Activated naive CD8-positive, alpha-beta T cell treated with anti-CD3 and anti-CD28 coated beads for 36 hours (primary cell): ENCODE data around the gene SLC2A14. TPM values are rescaled to one million over a fixed set of nuclear protein-coding genes. Genes with fewer than 3 reads are reported as not detected.
"Not testable (repeated sequence)": the region's sequence is repeated elsewhere in the genome, so short reads cannot be mapped to it uniquely, and the experiment has no call there.

ENCODE experiments used
- DNase-seq: peaks from one replicate; pipeline ENCODE4 v3.0.0; 2021
- H3K27ac Mint-ChIP-seq: one replicate; pipeline ENCODE4 v1.8.0; 2022; ENCODE audit warnings: mild to moderate bottlenecking, moderate library complexity, mixed read lengths
- H3K27me3 Mint-ChIP-seq: one replicate; pipeline ENCODE4 v1.8.0; 2022; ENCODE audit warnings: mild to moderate bottlenecking, mixed read lengths
- H3K36me3 Mint-ChIP-seq: one replicate; pipeline ENCODE4 v1.8.0; 2021; ENCODE audit warnings: mild to moderate bottlenecking, mixed read lengths
- H3K4me1 Mint-ChIP-seq: one replicate; pipeline ENCODE4 v1.8.0; 2021; ENCODE audit warnings: mixed read lengths
- H3K4me3 Mint-ChIP-seq: one replicate; pipeline ENCODE4 v1.8.0; 2022; ENCODE audit warnings: mild to moderate bottlenecking, moderate library complexity, mixed read lengths
- H3K9me3 Mint-ChIP-seq: one replicate; pipeline ENCODE4 v1.8.0; 2022; ENCODE audit warnings: mixed read lengths
- total RNA-seq, 2 experiments: library from RNA; stranded (reverse); gene quantifications; one replicate each; pipeline ENCODE4 v1.2.3, GENCODE V29; 2021

SLC2A14 gene
- total RNA-seq, 2 experiments from 2014 or later = 0.08 TPM; not detected in 1

GRCh38 chr12:7892186-7892980 lies 19.7 kb upstream of the SLC2A14 start:
- DNase-seq = no peak
- Mint-ChIP-seq H3K27me3 (no peaks in the 10 kb centered on the region), H3K4me1 (no peaks in the 10 kb centered on the region), H3K4me3 (no peak overlapping the region), H3K36me3 (no peaks in the 10 kb centered on the region), H3K27ac (no peak overlapping the region), H3K9me3 (no peaks in the 10 kb centered on the region)

DNA sequence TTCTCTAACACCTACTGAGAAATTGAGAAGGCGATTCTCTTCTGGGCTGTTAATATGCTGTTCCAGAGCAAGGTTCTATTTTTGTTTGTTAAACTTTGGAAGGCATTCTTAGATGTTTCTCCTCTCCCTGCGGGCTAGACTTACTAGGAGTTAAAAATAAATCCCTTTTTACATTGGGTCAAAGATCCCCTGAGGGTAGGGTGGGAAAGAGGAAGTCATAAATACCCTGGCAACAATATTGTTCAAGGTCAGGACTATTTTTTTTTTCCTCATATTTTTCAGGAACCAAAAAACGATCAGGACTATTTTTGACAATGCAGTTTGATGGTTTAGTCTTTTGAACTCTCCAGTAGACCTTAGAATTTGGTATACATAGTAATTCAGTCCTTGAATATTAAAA lies 12.0 kb upstream of the SLC2A14 start:
- Mint-ChIP-seq H3K9me3 (no peaks in the 10 kb centered on the region), H3K27ac (no peak overlapping the region), H3K36me3 (no peaks in the 10 kb centered on the region), H3K27me3 (no peaks in the 10 kb centered on the region), H3K4me1 (no peaks in the 10 kb centered on the region), H3K4me3 (no peak overlapping the region)
- no peak for DNase-seq

GRCh38 chr12:7881736-7882120 lies 9.0 kb upstream of the SLC2A14 start:
- H3K27me3 Mint-ChIP-seq, DNase-seq, H3K36me3 Mint-ChIP-seq, H3K4me1 Mint-ChIP-seq, H3K27ac Mint-ChIP-seq, H3K9me3 Mint-ChIP-seq, H3K4me3 Mint-ChIP-seq: not testable (repeated sequence)

GRCh38 chr12:7880952-7881735 lies 8.4 kb upstream of the SLC2A14 start:
- H3K4me3 Mint-ChIP-seq, H3K27ac Mint-ChIP-seq: not testable (repeated sequence)

GRCh38 chr12:7879246-7879645 lies 6.5 kb upstream of the SLC2A14 start:
- Mint-ChIP-seq H3K4me3 (no peak overlapping the region), H3K36me3 (no peaks in the 10 kb centered on the region), H3K27ac (no peak overlapping the region), H3K27me3 (peaks cover 1% of the 10 kb centered on the region), H3K9me3 (no peaks in the 10 kb centered on the region), H3K4me1 (no peaks in the 10 kb centered on the region)
- no peak for DNase-seq

More at GRCh38 chr12:7880952-7881735, 8.4 kb upstream of the SLC2A14 start:
- not testable (repeated sequence) for H3K36me3 Mint-ChIP-seq, H3K27me3 Mint-ChIP-seq, DNase-seq, H3K4me1 Mint-ChIP-seq, H3K9me3 Mint-ChIP-seq

- no peak overlapping the region for H3K4me3 Mint-ChIP-seq
- no peak for DNase-seq
- no peaks in the 10 kb centered on the region for H3K4me1 Mint-ChIP-seq
- H3K36me3 Mint-ChIP-seq = no peaks in the 10 kb centered on the region
- no peak overlapping the region for H3K27ac Mint-ChIP-seq
- H3K9me3 Mint-ChIP-seq = no peaks in the 10 kb centered on the region
- peaks cover 20% of the 10 kb centered on the region for H3K27me3 Mint-ChIP-seq
Measured at GRCh38 chr12:7877420-7877819, 4.7 kb upstream of the SLC2A14 start.

GRCh38 chr12:7870335-7870734 lies 2.4 kb downstream of the SLC2A14 start:
- Mint-ChIP-seq H3K9me3 (no peaks in the 10 kb centered on the region), H3K4me3 (no peak overlapping the region), H3K36me3 (no peaks in the 10 kb centered on the region), H3K4me1 (peaks cover 2% of the 10 kb centered on the region), H3K27ac (no peak overlapping the region), H3K27me3 (peaks cover 47% of the 10 kb centered on the region)
- DNase-seq = no peak

- no peak overlapping the region for H3K4me3 Mint-ChIP-seq
- H3K27me3 Mint-ChIP-seq = peaks cover 45% of the 10 kb centered on the region
- DNase-seq = no peak
- peaks cover 2% of the 10 kb centered on the region for H3K4me1 Mint-ChIP-seq
- no peak overlapping the region for H3K27ac Mint-ChIP-seq
- no peaks in the 10 kb centered on the region for H3K36me3 Mint-ChIP-seq
- no peaks in the 10 kb centered on the region for H3K9me3 Mint-ChIP-seq
Measured at GRCh38 chr12:7869137-7869536, 3.6 kb downstream of the SLC2A14 start.

DNA sequence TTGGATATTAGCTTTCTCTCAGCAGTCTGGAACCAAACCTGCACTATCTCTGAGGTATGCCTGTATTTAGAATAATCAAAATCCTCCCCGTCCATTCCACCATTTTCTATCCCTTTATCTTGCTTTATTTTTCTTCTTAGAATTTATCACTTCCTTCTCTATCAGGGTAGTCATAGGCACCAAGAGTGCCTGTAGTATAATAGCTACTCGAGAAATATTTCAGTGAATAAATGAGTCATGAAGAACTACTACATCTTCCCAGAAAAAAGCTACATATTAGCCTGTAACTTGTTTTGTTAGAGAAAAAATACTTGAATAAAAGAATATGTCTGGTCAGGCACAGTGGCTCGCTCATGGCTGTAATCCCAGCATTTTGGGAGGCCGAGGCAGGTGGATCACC lies 4.3 kb downstream of the SLC2A14 start:
- Mint-ChIP-seq H3K27ac (no peak overlapping the region), H3K4me3 (no peak overlapping the region), H3K36me3 (no peaks in the 10 kb centered on the region), H3K9me3 (no peaks in the 10 kb centered on the region), H3K27me3 (peaks cover 37% of the 10 kb centered on the region), H3K4me1 (peaks cover 2% of the 10 kb centered on the region)
- no peak for DNase-seq

DNA sequence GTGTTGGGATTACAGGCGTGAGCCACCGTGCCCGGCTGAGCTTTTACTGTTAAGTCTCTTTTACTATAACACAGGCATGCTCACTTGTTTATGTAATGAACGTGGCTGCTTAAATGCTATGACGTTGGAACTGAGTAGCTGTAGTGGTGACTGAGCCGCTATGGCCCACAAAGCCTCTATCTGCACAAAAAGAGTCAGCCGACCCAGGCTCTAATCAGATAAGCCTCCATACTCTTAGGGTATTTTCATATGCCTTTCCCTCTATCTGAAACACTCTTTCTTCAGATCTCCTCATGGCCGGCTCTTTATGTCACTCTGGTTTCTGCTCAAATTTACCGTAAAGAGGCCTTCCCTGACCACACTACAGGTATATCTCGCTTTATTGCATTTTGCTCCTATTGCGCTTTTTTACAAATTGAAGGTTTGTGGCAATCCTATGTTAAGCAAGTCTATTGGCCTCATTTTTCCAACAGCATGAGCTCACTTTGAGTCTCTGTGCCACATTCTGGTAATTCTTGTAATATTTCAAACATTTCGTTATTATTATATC lies 8.0 kb downstream of the SLC2A14 start:
- Mint-ChIP-seq H3K4me1 (peaks cover 16% of the 10 kb centered on the region), H3K9me3 (no peaks in the 10 kb centered on the region), H3K27me3 (peaks cover 1% of the 10 kb centered on the region), H3K4me3 (no peak overlapping the region), H3K36me3 (peaks cover 3% of the 10 kb centered on the region), H3K27ac (no peak overlapping the region)
- no peak for DNase-seq

DNA sequence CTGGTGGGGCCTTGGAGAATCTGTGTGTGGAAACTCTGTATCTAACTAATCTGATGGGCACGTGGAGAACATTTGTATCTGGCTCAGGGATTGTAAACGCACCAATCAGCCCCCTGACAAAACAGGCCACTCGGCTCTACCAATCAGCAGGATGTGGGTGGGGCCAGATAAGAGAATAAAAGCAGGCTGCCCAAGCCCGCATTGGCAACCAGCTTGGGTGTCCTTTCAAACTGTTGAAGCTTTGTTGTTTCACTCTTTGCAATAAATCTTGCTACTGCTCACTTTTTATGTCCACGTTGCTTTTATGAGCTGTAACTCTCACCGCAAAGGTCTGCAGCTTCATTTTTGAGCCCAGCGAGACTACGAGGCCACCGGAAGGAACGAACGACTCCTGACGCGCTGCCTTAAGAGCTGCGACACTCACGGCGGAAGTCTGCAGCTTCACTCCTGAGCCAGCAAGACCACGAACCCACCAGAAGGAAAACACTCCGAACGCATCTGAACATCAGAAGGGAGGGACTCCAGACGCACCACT lies 9.8 kb downstream of the SLC2A14 start:
- DNase-seq = peak; percentile 20
- H3K27me3 Mint-ChIP-seq, H3K9me3 Mint-ChIP-seq, H3K36me3 Mint-ChIP-seq: not testable (repeated sequence)
- H3K4me3 Mint-ChIP-seq = peak overlapping the region; percentile 23
- peaks cover 20% of the 10 kb centered on the region for H3K4me1 Mint-ChIP-seq
- H3K27ac Mint-ChIP-seq = peak overlapping the region; percentile 59

DNA sequence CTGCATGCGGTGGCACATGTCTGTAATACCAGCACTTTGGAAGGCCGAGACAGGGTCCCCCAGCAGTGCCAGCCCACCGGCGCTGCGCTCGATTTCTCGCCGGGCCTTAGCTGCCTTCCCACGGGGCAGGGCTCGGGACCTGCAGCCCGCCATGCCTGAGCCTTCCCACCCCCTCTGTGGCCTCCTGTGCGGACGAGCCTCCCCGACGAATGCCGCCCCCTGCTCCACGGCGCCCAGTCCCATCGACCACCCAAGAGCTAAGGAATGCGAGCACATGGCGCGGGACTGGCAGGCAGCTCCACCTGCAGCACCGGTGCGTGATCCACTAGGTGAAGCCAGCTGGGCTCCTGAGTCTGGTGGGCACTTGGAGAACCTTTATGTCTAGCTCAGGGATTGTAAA lies 10.4 kb downstream of the SLC2A14 start:
- not testable (repeated sequence) for H3K9me3 Mint-ChIP-seq, H3K4me3 Mint-ChIP-seq, H3K36me3 Mint-ChIP-seq, H3K27ac Mint-ChIP-seq, DNase-seq, H3K27me3 Mint-ChIP-seq
- H3K4me1 Mint-ChIP-seq = peaks cover 20% of the 10 kb centered on the region

DNA sequence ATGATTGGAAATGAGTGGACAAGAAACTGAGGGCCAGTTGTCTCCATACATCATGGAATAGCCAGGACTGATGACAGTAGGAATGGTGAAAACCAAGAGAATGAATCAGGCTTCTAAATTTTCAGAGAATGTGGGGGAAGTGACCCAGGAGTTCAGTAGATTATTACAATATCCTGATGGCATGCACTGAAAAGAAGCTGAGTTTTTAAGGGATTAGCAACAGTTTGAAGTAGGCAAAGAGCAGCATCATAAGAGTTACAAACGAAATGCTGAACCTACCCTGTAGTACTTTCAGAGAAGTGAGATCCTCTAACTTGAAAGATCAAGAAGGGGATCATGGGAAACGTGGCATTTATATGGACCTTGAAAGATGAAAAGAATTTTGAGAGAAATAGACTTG lies 13.2 kb downstream of the SLC2A14 start:
- H3K4me3 Mint-ChIP-seq = no peak overlapping the region
- peaks cover 3% of the 10 kb centered on the region for H3K36me3 Mint-ChIP-seq
- DNase-seq = no peak
- H3K4me1 Mint-ChIP-seq = peaks cover 18% of the 10 kb centered on the region
- no peak overlapping the region for H3K27ac Mint-ChIP-seq
- H3K9me3 Mint-ChIP-seq = no peaks in the 10 kb centered on the region
- no peaks in the 10 kb centered on the region for H3K27me3 Mint-ChIP-seq

DNA sequence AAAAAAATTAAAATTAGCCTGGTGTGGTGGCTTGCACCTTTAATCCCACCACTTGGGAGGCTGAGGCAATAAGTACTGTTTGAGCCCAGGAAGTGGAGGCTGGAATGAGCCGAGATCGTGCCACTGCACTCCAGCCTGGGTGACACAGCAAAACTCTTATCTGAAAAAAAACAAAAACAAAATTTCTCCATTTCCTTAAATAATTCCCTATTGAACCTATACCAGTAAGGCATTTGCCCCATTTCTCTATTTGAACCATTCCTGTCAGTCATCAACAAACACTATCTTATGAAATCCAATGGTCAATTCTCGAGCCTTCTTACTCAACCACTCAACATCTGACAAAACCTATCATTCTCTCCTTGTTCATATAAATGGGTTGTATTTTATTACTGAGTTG lies 14.7 kb downstream of the SLC2A14 start:
- Mint-ChIP-seq H3K27me3 (no peaks in the 10 kb centered on the region), H3K27ac (no peak overlapping the region), H3K4me3 (no peak overlapping the region), H3K36me3 (peaks cover 3% of the 10 kb centered on the region), H3K4me1 (peaks cover 14% of the 10 kb centered on the region), H3K9me3 (no peaks in the 10 kb centered on the region)
- no peak for DNase-seq

DNA sequence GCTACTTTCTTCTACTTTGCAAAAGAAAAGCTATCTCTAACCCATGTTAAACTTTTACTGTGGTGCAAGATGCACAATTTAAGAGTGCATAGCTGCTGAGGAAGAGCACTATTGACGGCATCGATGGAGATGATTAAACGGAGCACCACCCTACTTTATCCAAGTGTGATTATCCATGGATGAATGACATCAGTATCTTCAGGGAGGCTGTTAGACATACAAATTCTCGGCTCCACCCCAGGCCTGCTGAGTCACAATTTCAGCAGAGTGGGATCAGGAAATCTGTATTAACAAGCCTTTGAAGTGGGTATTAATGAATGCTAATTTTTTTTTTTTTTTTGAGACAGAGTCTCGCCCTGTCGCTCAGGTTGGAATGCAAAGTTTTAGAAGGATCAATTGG lies 16.2 kb downstream of the SLC2A14 start:
- Mint-ChIP-seq H3K4me1 (peaks cover 10% of the 10 kb centered on the region), H3K9me3 (no peaks in the 10 kb centered on the region), H3K27ac (no peak overlapping the region), H3K36me3 (no peaks in the 10 kb centered on the region), H3K4me3 (no peak overlapping the region), H3K27me3 (peaks cover 3% of the 10 kb centered on the region)
- DNase-seq = no peak
